Endodermal cell (in vitro differentiated cells): ENCODE measurements around the gene HTR6. TPM values are rescaled to one million over a fixed set of nuclear protein-coding genes. Genes with fewer than 3 reads are reported as not detected.
"Not testable (repeated sequence)": the region's sequence is repeated elsewhere in the genome, so short reads cannot be mapped to it uniquely, and the experiment has no call there.

Source experiments
- DNase-seq: peaks from one replicate; pipeline ENCODE4 v3.0.0-alpha.2; 2017
- H3K27ac ChIP-seq: 2 replicates; pipeline ENCODE4 v1.5.1; 2013; ENCODE audit warnings: mild to moderate bottlenecking, low read depth, low read length, moderate library complexity
- H3K27me3 ChIP-seq: 2 replicates; pipeline ENCODE4 v1.6.1; 2013; ENCODE audit warnings: mild to moderate bottlenecking, low read length, moderate library complexity; ENCODE audit not compliant: insufficient read depth, control insufficient read depth, poor library complexity, severe bottlenecking
- H3K36me3 ChIP-seq: 2 replicates; pipeline ENCODE4 v1.7.0; 2013; ENCODE audit warnings: mild to moderate bottlenecking, low read length, moderate library complexity; ENCODE audit not compliant: control insufficient read depth, insufficient read depth
- H3K4me1 ChIP-seq: one replicate; pipeline ENCODE4 v1.7.0; 2013; ENCODE audit warnings: low read length; ENCODE audit not compliant: control insufficient read depth, insufficient read depth
- H3K4me3 ChIP-seq: 2 replicates; pipeline ENCODE4 v1.5.1; 2013; ENCODE audit warnings: mild to moderate bottlenecking, low read length, moderate library complexity
- H3K9ac ChIP-seq: 2 replicates; pipeline ENCODE4 v1.6.1; 2013; ENCODE audit warnings: mild to moderate bottlenecking, low read length, moderate library complexity; ENCODE audit not compliant: poor library complexity, severe bottlenecking; ENCODE audit errors: extremely low read depth
- H3K9me3 ChIP-seq: 2 replicates; pipeline ENCODE4 v1.6.1; 2013; ENCODE audit warnings: mild to moderate bottlenecking, low read length, moderate library complexity; ENCODE audit not compliant: control insufficient read depth
- H3K27ac Mint-ChIP-seq: 2 replicates; pipeline ENCODE4 v1.8.0; 2020; ENCODE audit warnings: mixed read lengths
- H3K27me3 Mint-ChIP-seq: 2 replicates; pipeline ENCODE4 v1.8.0; 2021; ENCODE audit warnings: mild to moderate bottlenecking, mixed read lengths; ENCODE audit not compliant: insufficient read depth
- H3K36me3 Mint-ChIP-seq: 2 replicates; pipeline ENCODE4 v1.8.0; 2020; ENCODE audit warnings: low read depth, mixed read lengths
- H3K4me1 Mint-ChIP-seq: 2 replicates; pipeline ENCODE4 v1.8.0; 2020; ENCODE audit warnings: mixed read lengths
- H3K4me3 Mint-ChIP-seq: 2 replicates; pipeline ENCODE4 v1.8.0; 2020; ENCODE audit warnings: mild to moderate bottlenecking, moderate library complexity, mixed read lengths
- H3K9me3 Mint-ChIP-seq: 2 replicates; pipeline ENCODE4 v1.8.0; 2020; ENCODE audit warnings: mild to moderate bottlenecking, mixed read lengths
- CTCF ChIP-seq: fragments of 200-600 bp; sonication (generic); conservative IDR thresholded peaks from 2 replicates; pipeline ENCODE4 v1.5.0; 2021; ENCODE audit warnings: antibody characterized with exemption, mild to moderate bottlenecking
- WGBS, 2 experiments: methylation state at CpG; one replicate each; pipeline versions ENCODE4 v1.1.5 to v1.1.7; 2013; ENCODE audit warnings: missing lambda C conversion rate in 2 of 2, mixed read lengths in 1 of 2; ENCODE audit not compliant: insufficient coverage in 1 of 2, insufficient read length in 1 of 2; 5-methylcytosine and 5-hydroxymethylcytosine counted together
- total RNA-seq, 2 donors: library from RNA; stranded (reverse); fragmentation: NEBNext Ultra II Directional in 1 of 2; extraction: Animal tissue kit (Norgen Biotek cat#: 25700) in 1 of 2; gene quantifications; 2 replicates in 1 of 2; 3 replicates in 1 of 2; pipeline ENCODE4 v1.2.1, GENCODE V29; 2021

The HTR6 gene
- total RNA-seq, 2 donors from 2014 or later = 0.31 TPM; not detected in 1

GRCh38 chr1:19636065-19636464 lies 28.6 kb upstream of the HTR6 start:
- Histone ChIP-seq H3K9me3 (no peaks in the 10 kb centered on the region), H3K27ac (no peak overlapping the region), H3K4me3 (no peak overlapping the region), H3K27me3 (no peaks in the 10 kb centered on the region), H3K36me3 (no peaks in the 10 kb centered on the region), H3K4me1 (peaks cover 8% of the 10 kb centered on the region), H3K9ac (no peak overlapping the region)
- no peaks in the 10 kb centered on the region for H3K9me3 Mint-ChIP-seq
- H3K4me1 Mint-ChIP-seq = peaks cover 12% of the 10 kb centered on the region
- peaks cover 4% of the 10 kb centered on the region for H3K27me3 Mint-ChIP-seq
- no peak for TF ChIP-seq CTCF
- no peak overlapping the region for H3K4me3 Mint-ChIP-seq
- 86 to 100% methylated on average over 1 to 5 of the region's 5 CpGs for whole genome bisulfite sequencing, 2 experiments
- no peak for DNase-seq
- H3K36me3 Mint-ChIP-seq = no peaks in the 10 kb centered on the region
- no peak overlapping the region for H3K27ac Mint-ChIP-seq

GRCh38 chr1:19636749-19637148 lies 27.9 kb upstream of the HTR6 start:
- not testable (repeated sequence) for H3K9me3 Mint-ChIP-seq, DNase-seq, H3K27ac Mint-ChIP-seq, H3K9me3 ChIP-seq, H3K4me3 Mint-ChIP-seq, H3K27me3 ChIP-seq, H3K36me3 ChIP-seq, H3K36me3 Mint-ChIP-seq, H3K9ac ChIP-seq, H3K4me3 ChIP-seq, H3K27ac ChIP-seq
- Mint-ChIP-seq H3K4me1 (peaks cover 16% of the 10 kb centered on the region), H3K27me3 (peaks cover 11% of the 10 kb centered on the region)
- H3K4me1 ChIP-seq = peaks cover 11% of the 10 kb centered on the region
- 83 to 96% methylated on average over 3 to 10 of the region's 10 CpGs for WGBS, 2 experiments

GRCh38 chr1:19637606-19638005 lies 27.1 kb upstream of the HTR6 start:
- Histone ChIP-seq H3K4me1 (peaks cover 11% of the 10 kb centered on the region), H3K27me3 (peaks cover under 1% of the 10 kb centered on the region), H3K9me3 (no peaks in the 10 kb centered on the region), H3K4me3 (no peak overlapping the region), H3K27ac (no peak overlapping the region), H3K9ac (no peak overlapping the region), H3K36me3 (no peaks in the 10 kb centered on the region)
- no peak for TF ChIP-seq CTCF
- no peaks in the 10 kb centered on the region for H3K36me3 Mint-ChIP-seq
- WGBS, 2 experiments = 95% methylated on average over 10 of the region's 10 CpGs; no CpG with 5 or more reads in 1 of the 2 experiments
- H3K9me3 Mint-ChIP-seq = no peaks in the 10 kb centered on the region
- no peak overlapping the region for H3K4me3 Mint-ChIP-seq
- no peak overlapping the region for H3K27ac Mint-ChIP-seq
- H3K4me1 Mint-ChIP-seq = peaks cover 16% of the 10 kb centered on the region
- DNase-seq = no peak
- peaks cover 18% of the 10 kb centered on the region for H3K27me3 Mint-ChIP-seq

GRCh38 chr1:19639228-19639627 lies 25.4 kb upstream of the HTR6 start:
- H3K4me1 Mint-ChIP-seq = peaks cover 22% of the 10 kb centered on the region
- not testable (repeated sequence) for H3K27ac Mint-ChIP-seq, H3K4me3 ChIP-seq, H3K36me3 Mint-ChIP-seq, DNase-seq, H3K27ac ChIP-seq, H3K9me3 Mint-ChIP-seq, H3K4me3 Mint-ChIP-seq, H3K9me3 ChIP-seq, H3K36me3 ChIP-seq, H3K9ac ChIP-seq
- 83 to 84% methylated on average over 5 to 10 of the region's 10 CpGs for WGBS, 2 experiments
- peaks cover 13% of the 10 kb centered on the region for H3K27me3 ChIP-seq
- peaks cover 30% of the 10 kb centered on the region for H3K27me3 Mint-ChIP-seq
- peak; percentile 40 for TF ChIP-seq CTCF
- peaks cover 11% of the 10 kb centered on the region for H3K4me1 ChIP-seq
